ENCODE measurements around the gene TP53AIP1.

Gene TP53AIP1

DNA sequence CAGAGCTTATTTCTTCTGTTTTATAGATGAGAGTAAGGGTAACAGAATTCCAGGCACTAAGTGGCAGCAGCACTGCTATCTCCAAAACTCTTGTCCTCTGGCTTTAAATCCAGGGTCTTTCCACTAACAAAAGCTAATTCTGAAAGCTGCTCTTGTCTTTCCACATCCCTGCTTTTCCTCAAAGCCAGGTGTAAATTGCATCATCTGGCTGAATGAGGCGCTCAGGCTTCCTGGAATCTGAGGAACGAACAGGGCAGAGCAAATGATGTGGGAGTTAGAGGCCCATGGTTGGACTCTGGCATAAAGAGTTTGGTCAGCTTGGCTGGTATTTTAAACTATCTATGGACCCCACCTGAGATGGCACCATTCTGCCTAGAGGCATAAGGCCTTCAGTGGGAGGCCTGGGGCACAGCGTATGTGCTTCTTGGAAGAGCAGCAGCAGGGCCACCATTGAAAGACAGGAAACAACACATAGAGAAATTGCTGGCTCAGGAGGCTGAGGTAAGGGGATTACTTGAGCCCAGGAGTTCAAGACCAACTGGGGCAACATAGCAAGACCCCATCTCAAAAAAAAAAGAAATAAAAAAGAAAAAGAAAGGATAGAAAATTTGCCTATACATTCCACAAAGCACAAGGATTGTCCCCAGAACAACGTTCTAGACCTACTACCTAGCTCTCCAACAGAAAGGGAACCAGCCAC lies 49.7 kb downstream of the TP53AIP1 start:
- DNase-seq (ENCODE audit: low read depth in 1 of 2, low spot score in 1 of 2) = no peak

DNA sequence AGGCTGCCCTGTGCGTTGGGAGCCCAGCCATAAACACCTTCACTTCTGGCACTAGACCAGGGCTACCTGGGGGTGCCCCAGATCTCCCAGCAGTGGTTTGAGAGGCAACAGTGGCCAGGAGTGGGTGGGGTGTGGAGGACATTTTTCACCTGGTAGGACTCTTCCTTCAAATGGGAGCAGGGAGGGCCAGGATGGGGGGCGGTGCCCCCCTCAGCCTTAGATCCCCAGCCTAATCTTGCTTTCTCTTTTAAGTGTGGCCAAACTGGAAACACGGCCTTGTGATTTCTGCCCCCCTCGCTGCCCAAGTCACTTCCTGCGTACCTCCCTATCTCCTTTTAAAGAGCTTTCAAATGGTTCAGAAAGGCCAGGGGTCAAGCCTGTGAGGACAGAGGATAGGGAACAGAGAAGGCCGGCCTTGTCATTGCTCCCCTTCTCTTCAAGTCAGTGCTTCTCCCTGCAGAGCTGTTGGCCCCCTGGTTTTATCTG lies 50.7 kb downstream of the TP53AIP1 start:
- DNase-seq (ENCODE audit: low read depth in 1 of 2, low spot score in 1 of 2) = no peak

DNA sequence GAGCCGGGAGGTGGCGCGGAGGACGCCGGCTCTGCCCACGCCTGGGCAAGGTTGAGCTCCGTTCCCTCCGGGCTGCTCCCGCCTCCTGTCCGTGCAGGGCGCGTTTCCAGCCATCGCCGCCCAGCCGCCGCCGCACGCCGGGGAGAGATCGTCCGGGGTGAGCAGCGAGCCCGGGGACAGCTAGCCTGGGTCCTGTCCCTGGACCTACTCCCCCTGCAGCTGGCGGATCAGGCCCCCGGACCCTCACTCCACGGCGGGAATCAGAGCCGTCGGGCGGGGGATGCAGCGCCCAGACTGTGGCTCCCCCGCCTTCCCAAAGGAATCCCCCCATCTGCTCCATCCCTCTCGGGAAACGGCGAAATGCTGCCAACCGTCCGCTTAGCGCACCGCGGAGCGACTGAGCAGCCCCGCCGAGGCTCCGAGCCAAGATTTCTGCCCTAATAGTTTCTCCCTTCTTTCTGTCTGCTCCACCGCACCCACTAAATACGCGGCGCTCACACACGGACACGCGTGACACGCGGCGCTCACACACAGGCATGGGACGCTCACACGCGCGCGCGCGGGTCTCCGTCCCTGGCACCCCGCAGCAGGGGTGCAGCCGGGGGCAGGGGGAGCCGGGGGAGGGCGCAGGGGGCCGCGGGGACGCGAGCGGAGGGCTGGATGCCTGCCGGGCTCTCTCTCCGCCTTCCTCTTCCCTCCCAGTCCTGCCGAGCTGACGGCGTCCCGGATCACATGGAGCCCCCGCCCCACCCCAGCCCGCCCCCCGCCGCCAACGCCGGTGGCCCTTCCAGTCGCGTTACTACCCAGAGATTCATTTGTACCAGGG lies 51.9 kb downstream of the TP53AIP1 start, which contains the start of gene KCNJ5:
Gene KCNJ5, plus strand, starts transcription at position 814 of the 826 bp plus-strand sequence. CDS start 19,918 bp downstream, outside the sequence.
- no peak for DNase-seq (ENCODE audit: low read depth in 1 of 2, low spot score in 1 of 2)

DNA sequence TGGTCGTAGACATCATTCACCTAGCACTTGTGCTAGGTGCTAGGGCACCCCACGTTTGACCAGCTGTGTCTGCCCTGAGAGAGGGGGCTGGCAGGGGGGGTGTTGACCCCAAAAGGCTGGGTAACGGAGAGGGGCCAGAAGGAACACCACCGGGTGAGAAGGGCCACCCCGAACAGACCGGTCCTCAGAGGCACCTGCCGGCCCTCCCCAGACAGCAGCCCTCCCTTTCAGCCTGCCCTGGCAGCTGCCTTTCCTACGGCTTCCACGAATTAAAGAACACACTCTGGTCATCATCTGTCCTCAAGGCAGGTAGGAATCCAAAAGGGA lies 52.5 kb downstream of the TP53AIP1 start:
- DNase-seq (ENCODE audit: low read depth in 1 of 2, low spot score in 1 of 2) = no peak

DNA sequence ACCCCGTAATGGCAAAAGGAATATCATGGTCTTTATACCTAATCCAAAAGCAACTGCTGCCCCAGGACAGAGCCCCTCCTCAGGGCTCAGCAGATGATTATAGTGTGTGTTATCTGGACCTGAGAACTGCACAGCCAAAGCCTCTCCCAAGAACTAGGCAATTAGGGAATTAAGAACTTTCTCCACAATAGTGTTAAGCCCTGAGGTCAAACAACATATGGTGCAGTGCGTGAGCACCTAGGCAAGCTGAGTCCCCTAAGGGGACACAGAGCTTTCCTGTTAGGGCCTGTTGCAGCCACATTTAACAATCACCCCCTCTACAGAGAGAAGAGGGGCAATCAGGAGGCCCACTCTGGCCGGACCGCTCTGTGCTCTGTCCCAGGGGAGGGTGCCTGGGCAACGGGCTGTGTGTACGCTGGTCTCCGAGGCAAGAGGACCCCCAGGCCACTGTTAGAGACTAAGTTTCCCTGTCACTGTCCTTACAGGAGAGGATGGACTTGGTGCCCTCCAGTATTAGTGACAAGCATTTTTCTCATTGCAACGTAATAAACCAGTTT lies 52.9 kb downstream of the TP53AIP1 start:
- no peak for DNase-seq (ENCODE audit: low read depth in 1 of 2, low spot score in 1 of 2)

DNA sequence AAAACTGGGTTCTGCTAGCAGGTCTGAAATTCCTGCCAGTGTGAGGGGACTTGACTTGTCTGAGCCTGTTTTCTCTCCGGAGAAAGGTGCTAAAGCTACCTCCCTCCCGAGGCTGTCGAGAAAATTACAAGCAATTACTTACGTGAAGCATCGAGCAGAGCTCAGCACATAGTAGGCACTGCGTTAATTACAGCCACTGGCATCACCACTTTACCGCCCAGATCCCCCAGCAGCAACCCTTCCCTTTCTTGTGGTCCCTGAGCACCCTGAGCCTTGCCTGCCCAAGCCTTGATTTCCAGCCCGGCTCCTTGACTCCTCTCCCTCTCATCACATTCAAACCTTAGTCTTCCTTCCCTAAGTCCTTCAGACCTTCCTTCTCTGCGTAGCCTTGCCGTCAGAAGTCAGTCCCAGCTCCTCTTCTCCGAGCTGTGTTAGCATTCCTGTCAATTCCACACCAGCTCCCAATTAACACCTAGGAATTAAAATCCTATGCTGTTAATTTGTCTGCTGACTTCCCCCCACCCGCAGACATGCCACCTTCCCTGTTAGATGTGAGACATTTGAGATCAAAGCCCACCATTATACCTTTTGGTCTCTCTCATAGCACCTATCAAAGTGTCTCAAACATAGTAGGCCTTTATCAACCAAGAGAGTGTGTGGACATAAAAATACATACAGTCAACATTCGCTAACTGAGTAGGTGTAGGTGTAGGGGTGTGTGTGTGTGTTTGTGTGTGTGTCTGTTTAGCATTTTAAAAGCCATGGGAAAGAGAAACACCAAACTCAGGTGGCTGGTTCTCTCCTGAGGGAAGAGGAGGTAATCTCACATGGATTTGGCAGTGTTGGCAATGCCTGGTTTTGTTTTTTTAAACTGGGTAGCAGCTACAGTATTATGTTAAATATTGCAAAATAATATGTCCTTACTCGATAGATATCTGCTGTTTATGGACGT lies 54.4 kb downstream of the TP53AIP1 start:
- no peak for DNase-seq (ENCODE audit: low read depth in 1 of 2, low spot score in 1 of 2)

DNA sequence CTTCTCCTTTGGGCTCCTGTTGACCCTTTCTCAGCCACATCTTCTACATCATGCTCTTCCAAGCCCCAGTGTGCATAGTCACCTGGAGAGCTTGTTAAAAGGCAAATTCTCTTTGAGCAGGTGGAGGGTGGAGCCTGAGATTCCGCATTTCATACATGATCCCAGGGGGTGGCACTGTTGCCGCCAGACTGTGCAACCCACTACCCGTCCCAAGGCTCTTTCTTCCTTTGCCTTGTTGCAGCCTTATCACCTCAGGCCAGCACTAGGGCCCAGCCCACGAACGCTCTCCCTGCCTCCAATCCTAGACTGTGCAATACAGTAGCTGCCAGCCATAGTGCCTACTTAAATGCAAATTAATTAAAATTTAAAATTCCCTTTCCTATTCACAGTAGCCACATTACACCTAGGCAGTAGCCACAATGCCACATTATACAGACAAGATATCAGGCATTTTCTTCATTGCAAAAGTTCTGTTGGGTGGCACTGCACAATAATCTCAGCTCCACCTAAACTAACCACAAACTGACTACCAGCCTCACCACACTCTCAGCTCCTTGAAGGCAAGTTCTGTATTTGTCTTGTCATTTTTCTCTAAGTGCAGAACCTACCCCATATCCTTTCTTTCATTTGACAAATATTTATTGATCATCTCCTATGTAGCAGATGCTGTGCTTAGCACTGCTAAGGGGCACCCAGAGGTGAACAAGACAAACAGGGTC lies 56.1 kb downstream of the TP53AIP1 start:
- DNase-seq (ENCODE audit: low read depth in 1 of 2, low spot score in 1 of 2) = no peak
